Activated CD4-positive, alpha-beta T cell treated with anti-CD3 and anti-CD28 coated beads, Interleukin-2, amount 50 U/mL, for 48 hours (primary cell): ENCODE measurements around the gene ALDH3A1.
"Not testable (repeated sequence)": the region's sequence is repeated elsewhere in the genome, so short reads cannot be mapped to it uniquely, and the experiment has no call there.

Source experiments
- DNase-seq, 2 experiments: peaks; one replicate each; pipeline ENCODE4 v3.0.0-alpha.2; 2020

Gene ALDH3A1

GRCh38 chr17:19747829-19748806, at the start of gene ALDH3A1:
ALDH3A1 (minus strand) TSS chr17:19748298; CDS start chr17:19745129, 3,169 bp downstream.
- no peak for DNase-seq

GRCh38 chr17:19796457-19796856, 48.4 kb upstream of the ALDH3A1 start:
- no peak for DNase-seq

GRCh38 chr17:19791918-19792550, 43.9 kb upstream of the ALDH3A1 start:
- no peak for DNase-seq

GRCh38 chr17:19787733-19788357, 39.7 kb upstream of the ALDH3A1 start:
- DNase-seq = peak in 1 of 2 experiments; percentile 14

- DNase-seq = no peak
Observed at GRCh38 chr17:19785854-19786253, 37.8 kb upstream of the ALDH3A1 start.

GRCh38 chr17:19781488-19782458, 33.7 kb upstream of the ALDH3A1 start:
- no peak for DNase-seq

GRCh38 chr17:19780846-19781245, 32.7 kb upstream of the ALDH3A1 start:
- no peak for DNase-seq

GRCh38 chr17:19773534-19773933, 25.4 kb upstream of the ALDH3A1 start:
- no peak for DNase-seq

- DNase-seq = no peak
Observed at GRCh38 chr17:19771971-19772630, 24.0 kb upstream of the ALDH3A1 start.

- DNase-seq = no peak
Observed at GRCh38 chr17:19770985-19771735, 23.1 kb upstream of the ALDH3A1 start.

- no peak for DNase-seq
Observed at GRCh38 chr17:19769946-19770652, 22.0 kb upstream of the ALDH3A1 start.

GRCh38 chr17:19768046-19768782, 20.1 kb upstream of the ALDH3A1 start:
- DNase-seq = no peak

GRCh38 chr17:19766421-19767270, 18.5 kb upstream of the ALDH3A1 start:
- peak; percentile 86 to 87 for DNase-seq

GRCh38 chr17:19766016-19766415, 17.9 kb upstream of the ALDH3A1 start:
- DNase-seq = no peak

- DNase-seq = not testable (repeated sequence)
Observed at GRCh38 chr17:19763991-19764390, 15.9 kb upstream of the ALDH3A1 start.

GRCh38 chr17:19763416-19763815, 15.3 kb upstream of the ALDH3A1 start:
- no peak for DNase-seq

GRCh38 chr17:19762515-19762961, 14.4 kb upstream of the ALDH3A1 start:
- DNase-seq = peak; percentile 67

- DNase-seq = no peak
Observed at GRCh38 chr17:19760746-19761145, 12.6 kb upstream of the ALDH3A1 start.
